IMR-90 (cell line): Measurements from ENCODE around the gene BCAS3. TPM values are rescaled to one million over a fixed set of nuclear protein-coding genes. Genes with fewer than 3 reads are reported as not detected.

Experiments
- ATAC-seq: fragments of 200-7000 bp; cut with Tn5 transposase; 2 replicates; pipeline ENCODE4 v1.9.1; 2020; ENCODE audit warnings: low read depth, mild to moderate bottlenecking, moderate library complexity
- BruUV-seq: library from RNA; stranded (reverse); fragments of 400-500 nt; replicated peaks from 2 replicates; lab custom pipeline; 2021; lab: Mats Ljungman, UMichigan
- CTCF ChIA-PET: fragments of 300-600 bp; formaldehyde crosslinking; extraction: SDS; loops from one replicate; lab custom pipeline; 2021; ENCODE audit warnings: antibody characterized with exemption; lab: Yijun Ruan, JAX
- POLR2A ChIA-PET: fragments of 300-600 bp; sonication (Branson Sonifier 250); formaldehyde crosslinking; loops from one replicate; lab custom pipeline; 2022; ENCODE audit warnings: antibody characterized with exemption; ENCODE audit not compliant: unreplicated experiment; lab: Charles Lee
- DNase-seq: peaks from one replicate; pipeline ENCODE4 v3.0.0; 2013
- H2AFZ ChIP-seq: replicated peaks from 2 replicates; pipeline ENCODE3; 2013; ENCODE audit warnings: low read length, mild to moderate bottlenecking; ENCODE audit not compliant: poor library complexity
- H2AK5ac ChIP-seq: 2 replicates; pipeline ENCODE4 v1.6.1; 2013; ENCODE audit warnings: low read depth, low read length, inconsistent platforms
- H2AK9ac ChIP-seq: replicated peaks from 2 replicates; pipeline ENCODE3; 2013; ENCODE audit warnings: mild to moderate bottlenecking, low read depth, low read length, moderate library complexity; ENCODE audit not compliant: poor library complexity
- H2BK120ac ChIP-seq: 2 replicates; pipeline ENCODE4 v1.6.1; 2013; ENCODE audit warnings: low read depth, low read length, inconsistent platforms
- H2BK15ac ChIP-seq: 3 replicates; pipeline ENCODE4 v1.6.1; 2013; ENCODE audit warnings: low read depth, low read length, inconsistent platforms
- H2BK20ac ChIP-seq: 2 replicates; pipeline ENCODE4 v1.6.1; 2013; ENCODE audit warnings: low read depth, mild to moderate bottlenecking, inconsistent platforms, low read length, moderate library complexity
- H2BK5ac ChIP-seq: 2 replicates; pipeline ENCODE4 v1.6.1; 2013; ENCODE audit warnings: mild to moderate bottlenecking, low read depth, low read length, inconsistent platforms; ENCODE audit not compliant: poor library complexity, severe bottlenecking
- H3K14ac ChIP-seq: replicated peaks from 2 replicates; pipeline ENCODE4 v1.6.1; 2013; ENCODE audit warnings: low read depth, low read length, inconsistent platforms
- H3K18ac ChIP-seq: 2 replicates; pipeline ENCODE4 v1.6.1; 2013; ENCODE audit warnings: low read depth, low read length, control low read depth
- H3K23ac ChIP-seq: 2 replicates; pipeline ENCODE4 v1.6.1; 2013; ENCODE audit warnings: low read depth, low read length, inconsistent platforms
- H3K27ac ChIP-seq: 2 replicates; pipeline ENCODE4 v1.5.1; 2013; ENCODE audit warnings: mild to moderate bottlenecking, control low read depth, low read length; ENCODE audit not compliant: insufficient read depth
- H3K27me3 ChIP-seq: 2 replicates; pipeline ENCODE4 v1.6.1; 2013; ENCODE audit warnings: low read length; ENCODE audit not compliant: control insufficient read depth, insufficient read depth
- H3K36me3 ChIP-seq: 2 replicates; pipeline ENCODE4 v1.6.1; 2013; ENCODE audit warnings: low read length, mixed read lengths; ENCODE audit not compliant: control insufficient read depth, insufficient read depth
- H3K4ac ChIP-seq: 2 replicates; pipeline ENCODE4 v1.6.1; 2013; ENCODE audit warnings: low read depth, low read length, inconsistent platforms
- H3K4me1 ChIP-seq: 2 replicates; pipeline ENCODE4 v1.6.1; 2013; ENCODE audit warnings: low read length, mixed read lengths; ENCODE audit not compliant: control insufficient read depth, insufficient read depth
- H3K4me2 ChIP-seq: 2 replicates; pipeline ENCODE4 v1.6.1; 2013; ENCODE audit warnings: low read depth, mild to moderate bottlenecking, control low read depth, low read length, moderate library complexity
- H3K4me3 ChIP-seq: 2 replicates; pipeline ENCODE4 v1.5.1; 2013; ENCODE audit warnings: low read depth, mild to moderate bottlenecking, control low read depth, low read length, moderate library complexity; ENCODE audit not compliant: insufficient read depth
- H3K56ac ChIP-seq: 2 replicates; pipeline ENCODE4 v1.6.1; 2013; ENCODE audit warnings: low read length, inconsistent platforms; ENCODE audit not compliant: insufficient read depth; ENCODE audit errors: extremely low read depth
- H3K79me1 ChIP-seq, 2 experiments: 2 replicates each; pipeline ENCODE4 v1.6.1; 2013; ENCODE audit warnings: low read length in 2 of 2, inconsistent platforms in 1 of 2, low read depth in 1 of 2
- H3K9ac ChIP-seq: 2 replicates; pipeline ENCODE4 v1.6.1; 2013; ENCODE audit warnings: low read depth, low read length, control low read depth
- H3K9me1 ChIP-seq: 2 replicates; pipeline ENCODE4 v1.6.1; 2013; ENCODE audit warnings: low read length, inconsistent platforms; ENCODE audit not compliant: insufficient read depth
- H3K9me3 ChIP-seq: 2 replicates; pipeline ENCODE4 v1.6.1; 2013; ENCODE audit warnings: low read length; ENCODE audit not compliant: control insufficient read depth, insufficient read depth
- H4K20me1 ChIP-seq: 2 replicates; pipeline ENCODE4 v1.6.1; 2013; ENCODE audit warnings: low read length, inconsistent platforms; ENCODE audit not compliant: insufficient read depth
- H4K5ac ChIP-seq: 2 replicates; pipeline ENCODE4 v1.6.1; 2013; ENCODE audit warnings: mild to moderate bottlenecking, low read depth, low read length, control low read depth
- H4K8ac ChIP-seq, 2 experiments: 2 replicates each; pipeline ENCODE4 v1.6.1; 2013; ENCODE audit warnings: low read depth in 2 of 2, low read length in 2 of 2, control low read depth in 1 of 2, inconsistent platforms in 1 of 2
- H4K91ac ChIP-seq: 2 replicates; pipeline ENCODE4 v1.6.1; 2013; ENCODE audit warnings: low read depth, low read length, inconsistent platforms; ENCODE audit not compliant: insufficient read depth
- BHLHE40 ChIP-seq: fragments of 150-350 bp; IDR thresholded peaks from 2 replicates; pipeline ENCODE4 v1.6.1; 2016; ENCODE audit warnings: mild to moderate bottlenecking, low read depth, low read length
- CEBPB ChIP-seq: IDR thresholded peaks from 2 replicates; pipeline ENCODE4 v1.6.1; 2012; ENCODE audit warnings: low read depth, low read length, improper control_type of control experiment
- CTCF ChIP-seq: conservative IDR thresholded peaks from 2 replicates; pipeline ENCODE4 v1.5.1; 2012; ENCODE audit warnings: mild to moderate bottlenecking, low read depth, low read length, improper control_type of control experiment
- ELK1 ChIP-seq: fragments of 150-350 bp; IDR thresholded peaks from 2 replicates; pipeline ENCODE4 v1.6.1; 2016; ENCODE audit warnings: low read depth, mild to moderate bottlenecking, low read length, moderate library complexity, borderline replicate concordance
- POLR2A ChIP-seq: IDR thresholded peaks from 2 replicates; pipeline ENCODE4 v1.6.1; 2012; ENCODE audit warnings: mild to moderate bottlenecking, low read depth, low read length
- SMC3 ChIP-seq: fragments of 150-350 bp; IDR thresholded peaks from 2 replicates; pipeline ENCODE4 v1.6.1; 2016; ENCODE audit warnings: low read depth, mild to moderate bottlenecking, antibody characterized with exemption, low read length, moderate library complexity
- WGBS, 2 experiments: methylation state at CpG; one replicate each; pipeline versions ENCODE4 v1.1.5 to v1.1.7; 2013; ENCODE audit warnings: missing lambda C conversion rate in 2 of 2; ENCODE audit not compliant: insufficient read length in 1 of 2; ENCODE audit errors: extremely low coverage in 2 of 2; 5-methylcytosine and 5-hydroxymethylcytosine counted together
- dilution Hi-C: fragments of 300-500 bp; cut with HindIII; formaldehyde crosslinking; loops from one replicate; pipeline ENCODE4 v1.14.3; 2018; ENCODE audit warnings: low sequenced_read_pairs; ENCODE audit not compliant: unreplicated experiment
- in situ Hi-C: fragments of 300-500 bp; cut with MboI; formaldehyde crosslinking; loops from 3 replicates; pipeline ENCODE4 v1.14.3; 2019; ENCODE audit warnings: low sequenced_read_pairs, inconsistent platforms, mixed read lengths
- intact Hi-C: fragments of 100-400 bp; cut with micrococcal nuclease; formaldehyde crosslinking; loops from 2 replicates; pipeline ENCODE4 v1.10.0; 2022
- polyA plus RNA-seq, 3 experiments: library from polyadenylated mRNA; depleted of rRNA; stranded (reverse); fragments of >200 nt; gene quantifications; 2 replicates each; pipeline ENCODE4 v1.2.3, GENCODE V29; 2012; ENCODE audit warnings: low replicate concordance in 1 of 3
- total RNA-seq: library from RNA; depleted of rRNA; stranded (reverse); fragments of >200 nt; gene quantifications from 2 replicates; pipeline ENCODE4 v1.2.3, GENCODE V29; 2012

Gene BCAS3
- total and polyA plus RNA-seq, 2 of the 4 experiments (the other 2 are of a cell fraction) = 6.3 to 27.1 TPM

GRCh38 chr17:60923000-60923399 lies 245.3 kb downstream of the BCAS3 start:
- Histone ChIP-seq H2BK15ac (no peak overlapping the region), H2AK9ac (no peak overlapping the region), H2BK20ac (no peak overlapping the region), H3K14ac (no peak overlapping the region), H2BK120ac (no peak overlapping the region), H3K56ac (no peak overlapping the region), H2BK5ac (no peak overlapping the region), H3K9ac (no peak overlapping the region), H3K27me3 (no peaks in the 10 kb centered on the region), H3K4me2 (no peak overlapping the region), H3K4me3 (no peak overlapping the region), H3K9me3 (no peaks in the 10 kb centered on the region), H3K36me3 (no peaks in the 10 kb centered on the region), H3K18ac (no peak overlapping the region), H4K5ac (no peak overlapping the region), H4K20me1 (no peaks in the 10 kb centered on the region), H2AK5ac (no peak overlapping the region), H3K4ac (no peak overlapping the region), H3K27ac (no peak overlapping the region), H3K79me1 (no peaks in the 10 kb centered on the region), H3K23ac (no peak overlapping the region), H3K9me1 (no peaks in the 10 kb centered on the region), H4K8ac (no peak overlapping the region), H3K4me1 (no peaks in the 10 kb centered on the region), H4K91ac (no peak overlapping the region), H2AFZ (no peak overlapping the region)
- POLR2A ChIA-PET = no interaction called here
- dilution Hi-C loops = no loop called here
- ATAC-seq (no peak), DNase-seq (no peak)
- BruUV-seq = no TSS peak
- in situ Hi-C loops = no loop called here
- TF ChIP-seq ELK1 (no peak), BHLHE40 (no peak), SMC3 (no peak), POLR2A (no peak), CEBPB (no peak), CTCF (no peak)
- no CpG with 5 or more reads among the region's 1 CpG for WGBS, 2 experiments
- intact Hi-C loops = no loop called here
- CTCF ChIA-PET = interaction anchor here (1.0 kb wide), 1 partner anchor 15 kb away, joined by 3 read pairs; no protein-coding TSS in a partner anchor
